ENCODE data around the gene MYO6.

- no peak for TF ChIP-seq CTCF (IDR thresholded peaks at IDR 0.05; ENCODE audit: low read length)
- TF ChIP-seq EZH2 (IDR thresholded peaks at IDR 0.05; ENCODE audit: borderline replicate concordance, low read length), result no peak
Observed at GRCh38 chr6:75943381-75943780, 194.3 kb downstream of the MYO6 start.

Data from OCI-LY1 (cell line).